HCT116 (cell line): Measurements from ENCODE around the gene ARPC1B. TPM values are rescaled to one million over a fixed set of nuclear protein-coding genes. Genes with fewer than 3 reads are reported as not detected.
"Not testable (repeated sequence)": the region's sequence is repeated elsewhere in the genome, so short reads cannot be mapped to it uniquely, and the experiment has no call there.

Source experiments
- ATAC-seq: fragments of 200-7000 bp; cut with Tn5 transposase; 2 replicates; pipeline ENCODE4 v1.9.1; 2020; ENCODE audit warnings: mild to moderate bottlenecking, moderate library complexity
- BruUV-seq: library from RNA; stranded (reverse); fragments of 400-500 nt; replicated peaks from 2 replicates; lab custom pipeline; 2021; lab: Mats Ljungman, UMichigan
- CTCF ChIA-PET: fragments of 300-600 bp; sonication (Branson Sonifier 250); formaldehyde crosslinking; loops from one replicate; lab custom pipeline; 2021; ENCODE audit warnings: antibody characterized with exemption; lab: Charles Lee
- POLR2A ChIA-PET: fragments of 300-600, 350-600 bp; sonication (Branson Sonifier 250); formaldehyde crosslinking; loops from one replicate; lab custom pipeline; 2021; ENCODE audit warnings: antibody characterized with exemption; lab: Charles Lee
- RAD21 ChIA-PET, 2 experiments: fragments of 300-600 bp; sonication (Branson Sonifier 250); formaldehyde crosslinking; loops; one replicate each; lab custom pipeline; 2023; ENCODE audit warnings: low total read pairs in 2 of 2; ENCODE audit not compliant: uncharacterized antibody in 2 of 2, unreplicated experiment in 2 of 2, low non-redundant PET in 1 of 2; lab: Charles Lee
- DNase-seq: peaks from one replicate; pipeline ENCODE4 v3.0.0-alpha.2; 2010; ENCODE audit warnings: low read depth, low spot score
- H2AFZ ChIP-seq: fragments of 200-600 bp; shearing (Covaris generic), sonication (generic); 2 replicates; pipeline ENCODE4 v1.6.1; 2017; ENCODE audit warnings: low read depth, mixed run types, mixed read lengths, antibody characterized with exemption, low read length; ENCODE audit not compliant: poor library complexity, severe bottlenecking
- H3K27ac ChIP-seq: 2 replicates; pipeline ENCODE4 v1.5.1; 2012; ENCODE audit warnings: low read depth, low read length
- H3K27me3 ChIP-seq: fragments of 200-600 bp; sonication (generic); 2 replicates; pipeline ENCODE4 v1.6.1; 2016; ENCODE audit warnings: mixed run types, low read length, mixed read lengths; ENCODE audit not compliant: insufficient read depth
- H3K36me3 ChIP-seq, 2 experiments: fragments of 200-500 bp in 1 of 2; fragments of 200-600 bp in 1 of 2; sonication (Bioruptor generic) in 1 of 2; sonication (generic) in 1 of 2; 2 replicates each; pipeline versions ENCODE4 v1.5.1 to v1.6.1; 2014 to 2016; ENCODE audit warnings: low read length in 2 of 2, inconsistent platforms in 1 of 2, mixed read lengths in 1 of 2, mixed run types in 1 of 2; ENCODE audit not compliant: insufficient read depth in 2 of 2, control insufficient read depth in 1 of 2
- H3K4me1 ChIP-seq, 2 experiments: fragments of 200-600 bp in 1 of 2; sonication (generic) in 1 of 2; 2 replicates each; pipeline versions ENCODE4 v1.5.1 to v1.6.1; 2012 to 2017; ENCODE audit warnings: low read length in 2 of 2, inconsistent platforms in 1 of 2, mild to moderate bottlenecking in 1 of 2, mixed read lengths in 1 of 2, mixed run types in 1 of 2, moderate library complexity in 1 of 2; ENCODE audit not compliant: insufficient read depth in 2 of 2, control insufficient read depth in 1 of 2
- H3K4me2 ChIP-seq: fragments of 200-600 bp; sonication (generic); 2 replicates; pipeline ENCODE4 v1.6.1; 2017; ENCODE audit warnings: mixed run types, low read length, mixed read lengths
- H3K4me3 ChIP-seq, 2 experiments: fragments of 200-600 bp in 1 of 2; sonication (generic) in 1 of 2; replicated peaks in 1 of 2; 2 replicates each; pipeline ENCODE4 v1.5.1; 2011 to 2016; ENCODE audit warnings: low read length in 2 of 2, control low read depth in 1 of 2, low read depth in 1 of 2, mild to moderate bottlenecking in 1 of 2, mixed read lengths in 1 of 2, mixed run types in 1 of 2
- H3K79me2 ChIP-seq: fragments of 200-600 bp; sonication (generic); 2 replicates; pipeline ENCODE4 v1.6.1; 2017; ENCODE audit warnings: mild to moderate bottlenecking, mixed run types, low read length, moderate library complexity, mixed read lengths; ENCODE audit not compliant: insufficient read depth
- H3K9ac ChIP-seq: fragments of 200-600 bp; sonication (generic); 2 replicates; pipeline ENCODE4 v1.6.1; 2016; ENCODE audit warnings: low read length, mixed read lengths
- H3K9me2 ChIP-seq: fragments of 200-600 bp; sonication (generic), shearing (Covaris generic); 2 replicates; pipeline ENCODE4 v1.6.1; 2017; ENCODE audit warnings: mixed run types, mild to moderate bottlenecking, moderate library complexity; ENCODE audit not compliant: insufficient read depth
- H3K9me3 ChIP-seq, 2 experiments: fragments of 200-500 bp in 1 of 2; fragments of 200-600 bp in 1 of 2; sonication (Bioruptor generic) in 1 of 2; sonication (generic) in 1 of 2; 2 replicates each; pipeline ENCODE4 v1.6.1; 2014 to 2017; ENCODE audit warnings: low read length in 2 of 2, mixed read lengths in 2 of 2, inconsistent platforms in 1 of 2, low read depth in 1 of 2, mild to moderate bottlenecking in 1 of 2, mixed run types in 1 of 2, moderate library complexity in 1 of 2; ENCODE audit not compliant: control insufficient read depth in 1 of 2, insufficient read depth in 1 of 2
- H4K20me1 ChIP-seq: fragments of 200-600 bp; sonication (generic), shearing (Covaris generic); 2 replicates; pipeline ENCODE4 v1.6.1; 2017; ENCODE audit warnings: mixed run types, mild to moderate bottlenecking, moderate library complexity; ENCODE audit not compliant: insufficient read depth
- FOSL1 ChIP-seq: IDR thresholded peaks from 2 replicates; pipeline ENCODE4 v1.6.1; 2012; ENCODE audit warnings: low read depth
- JUND ChIP-seq: IDR thresholded peaks from 2 replicates; pipeline ENCODE4 v1.6.1; 2012
- POLR2A ChIP-seq: IDR thresholded peaks from 2 replicates; pipeline ENCODE4 v1.7.0; 2011; ENCODE audit warnings: borderline replicate concordance; ENCODE audit not compliant: insufficient read depth, insufficient read length; ENCODE audit errors: extremely low read depth
- TCF7L2 ChIP-seq: IDR thresholded peaks from 2 replicates; pipeline ENCODE4 v1.7.0; 2011; ENCODE audit warnings: borderline replicate concordance, inconsistent platforms; ENCODE audit not compliant: insufficient read depth, insufficient read length; ENCODE audit errors: extremely low read depth
- YY1 ChIP-seq: IDR thresholded peaks from 2 replicates; pipeline ENCODE4 v1.6.1; 2011; ENCODE audit warnings: low read length, low read depth, moderate library complexity, mild to moderate bottlenecking; ENCODE audit not compliant: insufficient replicate concordance; ENCODE audit errors: extremely low read depth
- ZBTB33 ChIP-seq: IDR thresholded peaks from 2 replicates; pipeline ENCODE4 v1.6.1; 2011; ENCODE audit warnings: mild to moderate bottlenecking, low read length, moderate library complexity; ENCODE audit not compliant: insufficient replicate concordance; ENCODE audit errors: extremely low read depth
- intact Hi-C: fragments of 100-400 bp; cut with micrococcal nuclease; formaldehyde crosslinking; loops from 2 replicates; pipeline ENCODE4 v1.10.0; 2022
- total RNA-seq: library from RNA; stranded (reverse); gene quantifications from one replicate; pipeline ENCODE4 v1.2.1, GENCODE V29; 2021; ENCODE audit not compliant: unreplicated experiment
- TF ChIP-seq, protein P1 (sequence below): IDR thresholded peaks from 2 replicates; pipeline ENCODE4 v1.6.1; 2012; ENCODE audit warnings: low read depth
- TF ChIP-seq, protein P2 (sequence below): IDR thresholded peaks from 2 replicates; pipeline ENCODE4 v1.6.1; 2012

ARPC1B gene
- total RNA-seq, 1 experiment from 2014 or later: 192 TPM

DNA sequence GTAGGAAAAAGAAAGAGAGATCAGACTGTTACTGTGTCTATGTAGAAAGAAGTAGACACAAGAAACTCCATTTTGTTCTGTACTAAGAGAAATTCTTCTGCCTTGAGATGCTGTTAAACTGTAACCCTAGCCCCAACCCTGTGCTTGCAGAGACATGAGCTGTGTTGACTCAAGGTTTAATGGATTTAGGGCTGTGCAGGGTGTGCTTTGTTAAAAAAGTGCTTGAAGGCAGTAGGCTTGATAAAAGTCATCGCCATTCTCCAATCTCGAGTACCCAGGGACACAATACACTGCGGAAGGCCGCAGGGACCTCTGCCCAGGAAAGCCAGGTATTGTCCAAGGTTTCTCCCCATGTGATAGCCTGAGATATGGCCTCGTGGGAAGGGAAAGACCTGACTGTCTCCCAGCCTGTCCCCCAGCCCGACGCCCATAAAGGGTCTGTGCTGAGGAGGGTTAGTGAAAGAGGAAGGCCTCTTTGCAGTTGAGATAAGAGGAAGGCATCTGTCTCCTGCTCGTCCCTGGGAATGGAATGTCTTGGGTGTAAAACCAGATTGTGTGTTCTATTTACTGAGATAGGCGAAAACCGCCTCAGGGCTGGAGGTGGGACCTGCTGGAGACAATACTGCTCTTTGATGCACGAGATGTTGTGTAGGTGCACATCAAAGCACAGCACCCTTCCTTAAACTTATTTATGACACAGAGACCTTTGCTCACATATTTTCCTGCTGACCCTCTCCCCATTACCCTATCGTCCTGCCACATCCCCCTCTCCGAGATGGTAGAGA lies 57.4 kb downstream of the ARPC1B start:
- BruUV-seq, H3K4me1 ChIP-seq, POLR2A ChIA-PET, H3K4me2 ChIP-seq, DNase-seq, ATAC-seq, intact Hi-C loops, H3K9me3 ChIP-seq, H4K20me1 ChIP-seq, RAD21 ChIA-PET, H3K27me3 ChIP-seq, H3K4me3 ChIP-seq, CTCF ChIA-PET, H3K27ac ChIP-seq, H3K9me2 ChIP-seq, H3K9ac ChIP-seq, H2AFZ ChIP-seq: not testable (repeated sequence)
- peaks cover 17% of the 10 kb centered on the region for H3K79me2 ChIP-seq
- H3K36me3 ChIP-seq: peaks cover 22 to 30% of the 10 kb centered on the region in 2 experiments; a peak in 3 of 4 replicates

DNA sequence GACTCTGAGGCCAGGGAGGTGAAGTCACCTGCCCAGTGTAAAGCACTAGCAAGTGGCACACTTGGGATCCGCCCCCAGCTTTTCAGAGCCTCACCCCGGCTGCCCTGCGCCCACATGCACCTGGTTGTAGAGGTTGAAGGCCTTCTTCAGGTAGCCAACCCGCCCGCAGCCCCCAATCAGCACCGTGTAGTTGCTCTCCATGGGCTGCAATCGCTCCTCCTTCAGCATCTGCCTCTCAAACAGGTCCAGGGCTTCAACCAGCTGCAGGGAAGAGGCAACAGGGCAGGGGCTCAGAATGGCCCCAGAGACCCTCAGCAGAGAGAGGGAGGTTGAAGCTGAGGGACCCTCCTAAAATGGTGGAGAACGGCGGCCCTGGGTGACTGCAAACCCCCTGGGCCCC lies 58.6 kb downstream of the ARPC1B start:
- Histone ChIP-seq H3K27ac (no peak overlapping the region), H3K27me3 (no peaks in the 10 kb centered on the region), H3K36me3 (peaks cover 22 to 30% of the 10 kb centered on the region in 2 experiments; a peak in 3 of 4 replicates), H3K9me3 (no peaks in the 10 kb centered on the region), H3K4me2 (no peak overlapping the region), H4K20me1 (no peaks in the 10 kb centered on the region), H3K9ac (no peak overlapping the region), H2AFZ (no peak overlapping the region), H3K9me2 (no peaks in the 10 kb centered on the region), H3K79me2 (peaks cover 29% of the 10 kb centered on the region), H3K4me1 (peaks cover 0 to 7% of the 10 kb centered on the region in 2 experiments; a peak in 2 of 4 replicates), H3K4me3 (no peak overlapping the region)
- intact Hi-C loops: no loop called here
- CTCF ChIA-PET: no interaction called here
- POLR2A ChIA-PET: no interaction called here
- TF ChIP-seq JUND: no peak
- TF ChIP-seq ZBTB33: no peak
- TF ChIP-seq TCF7L2: no peak
- TF ChIP-seq POLR2A: no peak
- no peak for TF ChIP-seq FOSL1
- TF ChIP-seq YY1: no peak
- TF ChIP-seq, protein P1, sequence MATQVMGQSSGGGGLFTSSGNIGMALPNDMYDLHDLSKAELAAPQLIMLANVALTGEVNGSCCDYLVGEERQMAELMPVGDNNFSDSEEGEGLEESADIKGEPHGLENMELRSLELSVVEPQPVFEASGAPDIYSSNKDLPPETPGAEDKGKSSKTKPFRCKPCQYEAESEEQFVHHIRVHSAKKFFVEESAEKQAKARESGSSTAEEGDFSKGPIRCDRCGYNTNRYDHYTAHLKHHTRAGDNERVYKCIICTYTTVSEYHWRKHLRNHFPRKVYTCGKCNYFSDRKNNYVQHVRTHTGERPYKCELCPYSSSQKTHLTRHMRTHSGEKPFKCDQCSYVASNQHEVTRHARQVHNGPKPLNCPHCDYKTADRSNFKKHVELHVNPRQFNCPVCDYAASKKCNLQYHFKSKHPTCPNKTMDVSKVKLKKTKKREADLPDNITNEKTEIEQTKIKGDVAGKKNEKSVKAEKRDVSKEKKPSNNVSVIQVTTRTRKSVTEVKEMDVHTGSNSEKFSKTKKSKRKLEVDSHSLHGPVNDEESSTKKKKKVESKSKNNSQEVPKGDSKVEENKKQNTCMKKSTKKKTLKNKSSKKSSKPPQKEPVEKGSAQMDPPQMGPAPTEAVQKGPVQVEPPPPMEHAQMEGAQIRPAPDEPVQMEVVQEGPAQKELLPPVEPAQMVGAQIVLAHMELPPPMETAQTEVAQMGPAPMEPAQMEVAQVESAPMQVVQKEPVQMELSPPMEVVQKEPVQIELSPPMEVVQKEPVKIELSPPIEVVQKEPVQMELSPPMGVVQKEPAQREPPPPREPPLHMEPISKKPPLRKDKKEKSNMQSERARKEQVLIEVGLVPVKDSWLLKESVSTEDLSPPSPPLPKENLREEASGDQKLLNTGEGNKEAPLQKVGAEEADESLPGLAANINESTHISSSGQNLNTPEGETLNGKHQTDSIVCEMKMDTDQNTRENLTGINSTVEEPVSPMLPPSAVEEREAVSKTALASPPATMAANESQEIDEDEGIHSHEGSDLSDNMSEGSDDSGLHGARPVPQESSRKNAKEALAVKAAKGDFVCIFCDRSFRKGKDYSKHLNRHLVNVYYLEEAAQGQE: no peak
- TF ChIP-seq, protein P2, sequence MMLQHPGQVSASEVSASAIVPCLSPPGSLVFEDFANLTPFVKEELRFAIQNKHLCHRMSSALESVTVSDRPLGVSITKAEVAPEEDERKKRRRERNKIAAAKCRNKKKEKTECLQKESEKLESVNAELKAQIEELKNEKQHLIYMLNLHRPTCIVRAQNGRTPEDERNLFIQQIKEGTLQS: no peak
- no TSS peak for BruUV-seq
- ATAC-seq: no peak
- no peak for DNase-seq
- RAD21 ChIA-PET: no interaction called here
